Measurements from ENCODE around the gene AHRR.

DNA sequence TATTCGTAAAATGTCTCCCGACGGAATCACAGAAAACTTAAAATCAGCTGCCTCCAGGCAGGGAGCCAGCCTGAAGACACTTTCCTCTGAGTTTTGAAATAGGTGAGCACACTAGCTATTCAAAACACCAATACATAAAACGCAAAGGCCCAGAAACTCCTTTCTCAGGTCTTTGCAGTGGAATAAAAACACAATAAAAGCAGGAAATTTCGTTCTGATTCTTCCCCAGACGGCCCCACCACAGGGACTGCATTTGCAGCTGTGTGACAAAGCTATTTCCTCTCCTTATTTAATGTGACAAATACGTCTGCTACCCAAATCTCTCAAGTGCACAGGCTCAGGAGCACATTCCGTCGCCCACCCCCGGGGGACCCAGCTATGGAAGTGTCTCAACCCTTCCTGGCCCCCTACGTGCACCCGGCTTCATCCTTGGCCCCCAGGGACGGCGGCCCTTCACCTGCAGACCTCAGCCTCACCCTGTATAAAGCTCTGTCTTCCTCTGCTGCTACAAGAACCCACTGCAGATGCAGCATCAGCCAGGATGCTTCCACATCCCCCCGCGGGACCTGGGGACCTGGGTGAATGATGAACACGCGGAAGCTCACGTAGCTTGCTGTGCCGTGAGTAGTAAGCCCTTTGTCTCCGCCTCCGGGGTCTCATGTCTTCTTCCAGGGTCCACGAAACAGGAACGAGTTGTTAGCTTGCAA, 24.9 kb downstream of the AHRR start:
- TF ChIP-seq, protein P1, sequence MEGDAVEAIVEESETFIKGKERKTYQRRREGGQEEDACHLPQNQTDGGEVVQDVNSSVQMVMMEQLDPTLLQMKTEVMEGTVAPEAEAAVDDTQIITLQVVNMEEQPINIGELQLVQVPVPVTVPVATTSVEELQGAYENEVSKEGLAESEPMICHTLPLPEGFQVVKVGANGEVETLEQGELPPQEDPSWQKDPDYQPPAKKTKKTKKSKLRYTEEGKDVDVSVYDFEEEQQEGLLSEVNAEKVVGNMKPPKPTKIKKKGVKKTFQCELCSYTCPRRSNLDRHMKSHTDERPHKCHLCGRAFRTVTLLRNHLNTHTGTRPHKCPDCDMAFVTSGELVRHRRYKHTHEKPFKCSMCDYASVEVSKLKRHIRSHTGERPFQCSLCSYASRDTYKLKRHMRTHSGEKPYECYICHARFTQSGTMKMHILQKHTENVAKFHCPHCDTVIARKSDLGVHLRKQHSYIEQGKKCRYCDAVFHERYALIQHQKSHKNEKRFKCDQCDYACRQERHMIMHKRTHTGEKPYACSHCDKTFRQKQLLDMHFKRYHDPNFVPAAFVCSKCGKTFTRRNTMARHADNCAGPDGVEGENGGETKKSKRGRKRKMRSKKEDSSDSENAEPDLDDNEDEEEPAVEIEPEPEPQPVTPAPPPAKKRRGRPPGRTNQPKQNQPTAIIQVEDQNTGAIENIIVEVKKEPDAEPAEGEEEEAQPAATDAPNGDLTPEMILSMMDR (IDR thresholded peaks at IDR 0.05) = no peak
- no peak for TF ChIP-seq EP300 (IDR thresholded peaks at IDR 0.05; ENCODE audit: low read depth)
- TF ChIP-seq POLR2A (IDR thresholded peaks at IDR 0.05) = no peak

Measured in transverse colon (tissue), 3 donors.